GM18873 (cell line): ENCODE measurements around the gene ZBTB24.
A peak's percentile ranks its signal among the peaks of the same experiment; 100 is the strongest.
"Not testable (repeated sequence)": the region's sequence is repeated elsewhere in the genome, so short reads cannot be mapped to it uniquely, and the experiment has no call there.

Experiments
- ATAC-seq: cut with Tn5 transposase; IDR thresholded peaks from one replicate; pipeline ENCODE4 v1.9.1; 2021; ENCODE audit warnings: mild to moderate bottlenecking, moderate library complexity, moderate number of reproducible peaks; ENCODE audit not compliant: unreplicated experiment, low FRiP score

Gene ZBTB24

GRCh38 chr6:109482905-109483734 is at the start of gene ZBTB24:
Gene ZBTB24 (minus strand): TSS chr6:109483219. CDS start chr6:109482026, 1,193 bp downstream.
- peak; percentile 69 for ATAC-seq

GRCh38 chr6:109531446-109531845 is 48.4 kb upstream of the ZBTB24 start:
- no peak for ATAC-seq

- ATAC-seq, result no peak
Observed at GRCh38 chr6:109527989-109528388, 45.0 kb upstream of the ZBTB24 start.

GRCh38 chr6:109526905-109527628 is 44.0 kb upstream of the ZBTB24 start:
- no peak for ATAC-seq

- ATAC-seq, result no peak
Observed at GRCh38 chr6:109524129-109524528, 41.1 kb upstream of the ZBTB24 start.

- no peak for ATAC-seq
Observed at GRCh38 chr6:109523478-109523877, 40.5 kb upstream of the ZBTB24 start.

- ATAC-seq, result no peak
Observed at GRCh38 chr6:109521080-109521479, 38.1 kb upstream of the ZBTB24 start.

- ATAC-seq, result not testable (repeated sequence)
Observed at GRCh38 chr6:109519647-109520046, 36.6 kb upstream of the ZBTB24 start.

GRCh38 chr6:109516929-109517328 is 33.9 kb upstream of the ZBTB24 start:
- ATAC-seq, result no peak

GRCh38 chr6:109515781-109516409 is 32.9 kb upstream of the ZBTB24 start:
- ATAC-seq, result no peak

GRCh38 chr6:109514946-109515345 is 31.9 kb upstream of the ZBTB24 start:
- ATAC-seq, result no peak

- no peak for ATAC-seq
Observed at GRCh38 chr6:109513571-109514071, 30.6 kb upstream of the ZBTB24 start.

- ATAC-seq, result no peak
Observed at GRCh38 chr6:109512271-109512817, 29.3 kb upstream of the ZBTB24 start.

- ATAC-seq, result no peak
Observed at GRCh38 chr6:109511832-109512231, 28.8 kb upstream of the ZBTB24 start.

GRCh38 chr6:109510358-109510757 is 27.3 kb upstream of the ZBTB24 start:
- no peak for ATAC-seq

GRCh38 chr6:109508166-109508860 is 25.3 kb upstream of the ZBTB24 start:
- ATAC-seq, result no peak

- ATAC-seq, result no peak
Observed at GRCh38 chr6:109507490-109508072, 24.6 kb upstream of the ZBTB24 start.

- no peak for ATAC-seq
Observed at GRCh38 chr6:109506841-109507240, 23.8 kb upstream of the ZBTB24 start.

GRCh38 chr6:109506314-109506713 is 23.3 kb upstream of the ZBTB24 start:
- no peak for ATAC-seq
